Measurements from ENCODE around the gene ACTL8.

GRCh38 chr1:17839641-17840196 is 84.6 kb downstream of the ACTL8 start:
- TF ChIP-seq CTCF (optimal IDR thresholded peaks at IDR 0.05 in 1 of 3, IDR thresholded peaks at IDR 0.05 in 1 of 3, conservative IDR thresholded peaks at IDR 0.05 in 1 of 3; ENCODE audit: extremely low read depth in 1 of 3, insufficient read depth in 2 of 3, low read length in 3 of 3): no peak
- TF ChIP-seq EZH2 (IDR thresholded peaks at IDR 0.05; ENCODE audit: low read length): no peak

All from keratinocyte (primary cell).